ENCODE data around the gene DUSP14. TPM values are rescaled to one million over a fixed set of nuclear protein-coding genes. Genes with fewer than 3 reads are reported as not detected.

DUSP14 gene
- total RNA-seq, 5 donors from 2014 or later (not counting 1 experiment from before 2014, with no cell fraction given) = 4.0 to 9.6 (median 5.4) TPM

- Mint-ChIP-seq H3K4me1 (no peaks in the 10 kb centered on the region), H3K27ac (no peak overlapping the region), H3K36me3 (peaks cover 27% of the 10 kb centered on the region), H3K27me3 (no peaks in the 10 kb centered on the region), H3K4me3 (no peak overlapping the region), H3K9me3 (no peaks in the 10 kb centered on the region)
- WGBS (ENCODE audit: insufficient coverage) = 96% methylated on average over 3 of the region's 9 CpGs
- ChIA-PET POLR2A (interaction anchor here in 1 of 2 donors (0.6 kb wide), 1 partner anchor 13 kb away, joined by 3 read pairs; no protein-coding TSS in a partner anchor), CTCF (no interaction called here)
- Histone ChIP-seq H3K27ac (ENCODE audit: low read length) (no peak overlapping the region), H3K4me3 (ENCODE audit: control insufficient read depth in 1 of 2, extremely low read depth in 1 of 2, low read length in 1 of 2) (no peak overlapping the region), H3K27me3 (replicated peaks in 1 of 2; ENCODE audit: control insufficient read depth in 2 of 2, extremely low read depth in 1 of 2, insufficient read depth in 2 of 2, low read length in 1 of 2) (no peaks in the 10 kb centered on the region), H3K4me1 (ENCODE audit: control insufficient read depth in 1 of 2, extremely low read depth in 1 of 2, insufficient read depth in 2 of 2, low read length in 2 of 2) (no peaks in the 10 kb centered on the region), H3K36me3 (ENCODE audit: control insufficient read depth in 2 of 2, extremely low read depth in 1 of 2, insufficient read depth in 1 of 2, low read length in 1 of 2) (peaks cover 4 to 28% of the 10 kb centered on the region in 2 donors), H3K9me3 (no peaks in the 10 kb centered on the region)
- ATAC-seq (replicated peaks in 1 of 4) (no peak), DNase-seq (no peak)
Observed at GRCh38 chr17:37481001-37481665, 8.6 kb upstream of the DUSP14 start.

GRCh38 chr17:37483311-37484039 lies 6.2 kb upstream of the DUSP14 start:
- Histone ChIP-seq H3K4me3 (ENCODE audit: control insufficient read depth in 1 of 2, extremely low read depth in 1 of 2, low read length in 1 of 2) (no peak overlapping the region), H3K27ac (ENCODE audit: low read length) (no peak overlapping the region), H3K36me3 (ENCODE audit: control insufficient read depth in 2 of 2, extremely low read depth in 1 of 2, insufficient read depth in 1 of 2, low read length in 1 of 2) (peaks cover 0 to 8% of the 10 kb centered on the region in 2 donors), H3K27me3 (replicated peaks in 1 of 2; ENCODE audit: control insufficient read depth in 2 of 2, extremely low read depth in 1 of 2, insufficient read depth in 2 of 2, low read length in 1 of 2) (no peaks in the 10 kb centered on the region), H3K4me1 (ENCODE audit: control insufficient read depth in 1 of 2, extremely low read depth in 1 of 2, insufficient read depth in 2 of 2, low read length in 2 of 2) (peaks cover 2% of the 10 kb centered on the region in 2 experiments), H3K9me3 (no peaks in the 10 kb centered on the region)
- DNase-seq (no peak), ATAC-seq (replicated peaks in 1 of 4) (no peak)
- CTCF ChIA-PET = no interaction called here
- H3K27ac Mint-ChIP-seq = no peak overlapping the region
- peaks cover 6% of the 10 kb centered on the region in 3 donors for H3K4me1 Mint-ChIP-seq
- POLR2A ChIA-PET = no interaction called here
- H3K36me3 Mint-ChIP-seq = peaks cover 10% of the 10 kb centered on the region
- WGBS (ENCODE audit: insufficient coverage) = 80% methylated on average over 1 of the region's 5 CpGs
- H3K4me3 Mint-ChIP-seq = no peak overlapping the region
- H3K9me3 Mint-ChIP-seq = no peaks in the 10 kb centered on the region
- no peaks in the 10 kb centered on the region for H3K27me3 Mint-ChIP-seq

- CTCF ChIA-PET = no interaction called here
- no peaks in the 10 kb centered on the region for H3K36me3 Mint-ChIP-seq
- Histone ChIP-seq H3K27me3 (replicated peaks in 1 of 2; ENCODE audit: control insufficient read depth in 2 of 2, extremely low read depth in 1 of 2, insufficient read depth in 2 of 2, low read length in 1 of 2) (no peaks in the 10 kb centered on the region), H3K36me3 (ENCODE audit: control insufficient read depth in 2 of 2, extremely low read depth in 1 of 2, insufficient read depth in 1 of 2, low read length in 1 of 2) (no peaks in the 10 kb centered on the region), H3K4me1 (ENCODE audit: control insufficient read depth in 1 of 2, extremely low read depth in 1 of 2, insufficient read depth in 2 of 2, low read length in 2 of 2) (peaks cover 4 to 21% of the 10 kb centered on the region in 2 experiments), H3K9me3 (no peaks in the 10 kb centered on the region), H3K27ac (ENCODE audit: low read length) (no peak overlapping the region), H3K4me3 (ENCODE audit: control insufficient read depth in 1 of 2, extremely low read depth in 1 of 2, low read length in 1 of 2) (no peak overlapping the region)
- no peaks in the 10 kb centered on the region for H3K27me3 Mint-ChIP-seq
- H3K4me3 Mint-ChIP-seq = no peak overlapping the region
- no peak for DNase-seq
- WGBS (ENCODE audit: insufficient coverage) = no CpG with 5 or more reads among the region's 1 CpG
- H3K4me1 Mint-ChIP-seq = peaks cover 19 to 25% (median 23%) of the 10 kb centered on the region in 3 donors
- ATAC-seq (replicated peaks in 1 of 4) = no peak
- POLR2A ChIA-PET = no interaction called here
- H3K27ac Mint-ChIP-seq = no peak overlapping the region
- no peaks in the 10 kb centered on the region for H3K9me3 Mint-ChIP-seq
Observed at GRCh38 chr17:37485938-37486570, 3.6 kb upstream of the DUSP14 start.

GRCh38 chr17:37488009-37488604 lies 1.6 kb upstream of the DUSP14 start:
- H3K4me3 Mint-ChIP-seq = peak overlapping the region; percentile 87 to 98 (median 94)
- ATAC-seq (replicated peaks in 1 of 4) = no peak
- peak in 1 of 35 experiments; percentile 40 for DNase-seq
- no peaks in the 10 kb centered on the region for H3K9me3 Mint-ChIP-seq
- WGBS (ENCODE audit: insufficient coverage) = 47% methylated on average over 5 of the region's 7 CpGs
- no peaks in the 10 kb centered on the region for H3K36me3 Mint-ChIP-seq
- Histone ChIP-seq H3K36me3 (ENCODE audit: control insufficient read depth in 2 of 2, extremely low read depth in 1 of 2, insufficient read depth in 1 of 2, low read length in 1 of 2) (no peaks in the 10 kb centered on the region), H3K27me3 (replicated peaks in 1 of 2; ENCODE audit: control insufficient read depth in 2 of 2, extremely low read depth in 1 of 2, insufficient read depth in 2 of 2, low read length in 1 of 2) (no peaks in the 10 kb centered on the region), H3K27ac (ENCODE audit: low read length) (no peak overlapping the region), H3K4me3 (ENCODE audit: control insufficient read depth in 1 of 2, extremely low read depth in 1 of 2, low read length in 1 of 2) (peak overlapping the region in 1 of 2 donors; percentile 84), H3K4me1 (ENCODE audit: control insufficient read depth in 1 of 2, extremely low read depth in 1 of 2, insufficient read depth in 2 of 2, low read length in 2 of 2) (peaks cover 4 to 24% of the 10 kb centered on the region in 2 experiments), H3K9me3 (no peaks in the 10 kb centered on the region)
- peaks cover 27 to 33% (median 29%) of the 10 kb centered on the region in 3 donors for H3K4me1 Mint-ChIP-seq
- no peaks in the 10 kb centered on the region for H3K27me3 Mint-ChIP-seq
- POLR2A ChIA-PET = interaction anchor here (0.6 kb wide), 2 partner anchors 29 to 441 kb away, joined by 3 to 8 read pairs; no protein-coding TSS in a partner anchor
- CTCF ChIA-PET = no interaction called here
- H3K27ac Mint-ChIP-seq = peak overlapping the region; percentile 89 to 92

GRCh38 chr17:37488607-37489196 lies 989 bp upstream of the DUSP14 start:
- no peaks in the 10 kb centered on the region for H3K36me3 Mint-ChIP-seq
- no peaks in the 10 kb centered on the region for H3K27me3 Mint-ChIP-seq
- H3K27ac Mint-ChIP-seq = peak overlapping the region; percentile 89 to 92
- Histone ChIP-seq H3K36me3 (ENCODE audit: control insufficient read depth in 2 of 2, extremely low read depth in 1 of 2, insufficient read depth in 1 of 2, low read length in 1 of 2) (no peaks in the 10 kb centered on the region), H3K27ac (ENCODE audit: low read length) (peak overlapping the region; percentile 70), H3K4me1 (ENCODE audit: control insufficient read depth in 1 of 2, extremely low read depth in 1 of 2, insufficient read depth in 2 of 2, low read length in 2 of 2) (peaks cover 4 to 24% of the 10 kb centered on the region in 2 experiments), H3K9me3 (no peaks in the 10 kb centered on the region), H3K27me3 (replicated peaks in 1 of 2; ENCODE audit: control insufficient read depth in 2 of 2, extremely low read depth in 1 of 2, insufficient read depth in 2 of 2, low read length in 1 of 2) (no peaks in the 10 kb centered on the region), H3K4me3 (ENCODE audit: control insufficient read depth in 1 of 2, extremely low read depth in 1 of 2, low read length in 1 of 2) (peak overlapping the region; percentile 80 to 84)
- CTCF ChIA-PET = interaction anchor here in 1 of 2 donors (0.6 kb wide), 1 partner anchor 796 kb away, joined by 3 read pairs; no protein-coding TSS in a partner anchor
- peaks cover 27 to 33% (median 29%) of the 10 kb centered on the region in 3 donors for H3K4me1 Mint-ChIP-seq
- peak in 34 of 35 experiments; percentile 12 to 67 (median 32) for DNase-seq
- H3K4me3 Mint-ChIP-seq = peak overlapping the region; percentile 87 to 98 (median 94)
- peak; percentile 24 to 43 (median 34) for ATAC-seq (replicated peaks in 1 of 4)
- H3K9me3 Mint-ChIP-seq = no peaks in the 10 kb centered on the region
- POLR2A ChIA-PET = interaction anchor here (0.6 kb wide), 2 partner anchors 29 to 441 kb away, joined by 3 to 8 read pairs; no protein-coding TSS in a partner anchor
- WGBS (ENCODE audit: insufficient coverage) = under 1% methylated on average over 11 of the region's 25 CpGs
